ENCODE measurements around the gene WNT8A.

DNA sequence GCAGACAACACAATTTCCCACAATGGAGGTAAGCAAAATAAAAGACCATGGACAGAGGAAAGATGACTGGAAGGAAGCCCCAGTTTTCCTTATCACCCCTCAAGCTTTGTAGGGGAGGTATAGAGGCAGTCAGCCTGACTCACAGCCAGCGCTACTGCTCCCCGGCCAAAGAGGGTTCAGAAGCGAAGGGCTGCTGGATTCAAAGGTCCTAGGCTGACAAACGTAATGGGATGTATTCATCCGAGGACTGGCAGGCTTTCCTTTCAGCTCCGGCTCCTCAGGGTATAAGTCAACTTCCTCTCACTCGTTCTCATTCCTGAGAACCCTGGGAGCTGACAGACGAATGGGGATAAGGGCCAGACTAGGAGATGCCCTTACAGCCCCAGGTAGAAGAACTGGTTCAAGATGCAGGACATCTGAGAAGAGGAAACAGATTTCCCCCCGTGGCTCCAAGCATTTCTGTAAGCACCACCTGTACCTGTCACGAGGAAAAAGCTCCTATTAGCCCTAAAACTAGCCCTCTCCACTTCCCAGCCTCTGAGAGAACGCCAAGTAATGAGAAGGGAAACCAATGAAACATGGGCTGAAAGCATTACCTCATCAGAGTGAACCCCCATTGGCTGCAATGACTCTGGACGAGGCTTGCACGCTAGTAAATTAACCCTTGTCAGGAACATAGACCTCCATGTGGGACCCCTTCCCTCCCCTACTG, 28.8 kb upstream of the WNT8A start:
- TF ChIP-seq, protein P1, sequence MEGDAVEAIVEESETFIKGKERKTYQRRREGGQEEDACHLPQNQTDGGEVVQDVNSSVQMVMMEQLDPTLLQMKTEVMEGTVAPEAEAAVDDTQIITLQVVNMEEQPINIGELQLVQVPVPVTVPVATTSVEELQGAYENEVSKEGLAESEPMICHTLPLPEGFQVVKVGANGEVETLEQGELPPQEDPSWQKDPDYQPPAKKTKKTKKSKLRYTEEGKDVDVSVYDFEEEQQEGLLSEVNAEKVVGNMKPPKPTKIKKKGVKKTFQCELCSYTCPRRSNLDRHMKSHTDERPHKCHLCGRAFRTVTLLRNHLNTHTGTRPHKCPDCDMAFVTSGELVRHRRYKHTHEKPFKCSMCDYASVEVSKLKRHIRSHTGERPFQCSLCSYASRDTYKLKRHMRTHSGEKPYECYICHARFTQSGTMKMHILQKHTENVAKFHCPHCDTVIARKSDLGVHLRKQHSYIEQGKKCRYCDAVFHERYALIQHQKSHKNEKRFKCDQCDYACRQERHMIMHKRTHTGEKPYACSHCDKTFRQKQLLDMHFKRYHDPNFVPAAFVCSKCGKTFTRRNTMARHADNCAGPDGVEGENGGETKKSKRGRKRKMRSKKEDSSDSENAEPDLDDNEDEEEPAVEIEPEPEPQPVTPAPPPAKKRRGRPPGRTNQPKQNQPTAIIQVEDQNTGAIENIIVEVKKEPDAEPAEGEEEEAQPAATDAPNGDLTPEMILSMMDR (IDR thresholded peaks at IDR 0.05), result no peak
- TF ChIP-seq POLR2A (IDR thresholded peaks at IDR 0.05) (no peak), POLR2AphosphoS5 (IDR thresholded peaks at IDR 0.05) (no peak), EP300 (IDR thresholded peaks at IDR 0.05) (no peak)
